HG03064 (cell line): ENCODE data around the gene ATRNL1.
"Not testable (repeated sequence)": the region's sequence is repeated elsewhere in the genome, so short reads cannot be mapped to it uniquely, and the experiment has no call there.

Experiments used
- ATAC-seq: cut with Tn5 transposase; IDR thresholded peaks from one replicate; pipeline ENCODE4 v1.9.1; 2021; ENCODE audit warnings: low read depth; ENCODE audit not compliant: unreplicated experiment

The ATRNL1 gene

DNA sequence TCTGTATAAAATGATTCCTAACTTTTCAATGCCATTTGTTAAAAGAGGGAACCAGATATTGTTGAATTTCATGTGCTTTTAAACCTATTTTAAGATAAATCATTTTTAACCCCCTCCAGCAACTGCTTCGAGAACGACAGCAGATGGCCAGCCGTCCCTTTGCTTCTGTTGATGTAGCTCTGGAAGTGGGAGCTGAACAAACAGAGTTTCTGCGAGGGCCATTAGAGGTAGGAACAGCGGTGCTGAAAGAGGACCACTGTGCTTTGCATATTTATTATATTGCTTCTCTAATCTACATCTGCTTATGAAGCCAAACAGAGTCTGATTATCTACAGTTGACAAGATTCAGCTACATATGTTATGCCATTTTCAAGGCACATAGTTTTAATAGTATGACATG is 634.0 kb downstream of the ATRNL1 start:
- no peak for ATAC-seq

DNA sequence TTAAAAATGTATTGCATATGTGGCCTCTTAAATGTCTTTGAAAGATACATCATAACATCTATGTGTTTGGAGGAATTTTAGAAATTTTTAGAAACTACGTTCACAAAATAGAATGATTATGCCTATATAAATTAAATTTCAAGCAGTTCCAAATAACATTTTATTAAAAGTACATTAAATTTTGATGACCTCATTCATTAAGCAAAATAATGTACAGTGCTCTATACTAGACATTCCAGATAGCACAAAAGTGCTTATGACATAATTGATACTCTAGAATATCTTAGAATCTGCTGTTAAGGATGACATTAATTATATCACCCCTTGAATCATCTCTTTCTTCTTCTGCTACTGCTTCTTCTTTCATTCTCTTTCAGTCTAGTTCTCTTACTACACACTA is 650.9 kb downstream of the ATRNL1 start:
- no peak for ATAC-seq

DNA sequence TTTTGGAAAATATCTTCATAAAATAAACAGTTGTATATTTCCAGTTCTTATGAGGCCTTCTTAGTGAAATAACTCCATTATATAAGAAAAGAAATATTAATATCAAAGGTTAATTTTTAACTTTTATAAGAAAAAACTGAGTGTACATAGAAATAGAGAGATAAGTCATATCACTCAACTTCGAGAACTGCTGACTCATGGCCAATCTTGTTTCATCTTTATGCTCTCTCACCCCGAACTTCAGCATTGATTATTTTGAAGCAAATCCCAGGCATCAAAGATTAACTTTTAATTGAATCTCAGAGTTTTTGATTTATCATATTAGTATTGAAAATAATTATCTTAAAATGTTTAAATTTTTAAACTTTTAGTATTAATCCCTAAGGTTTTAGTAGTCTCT is 652.8 kb downstream of the ATRNL1 start:
- no peak for ATAC-seq

DNA sequence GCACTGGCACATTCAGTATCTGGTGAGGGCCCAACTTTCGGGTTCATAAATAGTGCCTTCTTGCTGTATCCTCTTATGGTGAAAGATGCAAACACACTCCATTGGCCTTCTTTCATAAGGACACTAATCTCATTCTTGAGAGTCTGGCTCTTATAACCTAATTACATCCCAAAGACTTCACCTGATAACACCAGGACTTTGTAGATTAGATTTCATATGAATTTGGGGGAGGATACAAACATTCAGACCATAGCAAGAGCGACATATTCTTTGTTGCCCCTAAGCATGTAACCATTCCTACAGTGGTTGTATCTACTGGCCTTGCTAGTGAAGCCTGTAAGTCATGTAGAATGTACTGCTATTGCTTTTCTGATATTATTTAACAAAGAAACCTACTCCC is 654.6 kb downstream of the ATRNL1 start:
- no peak for ATAC-seq

DNA sequence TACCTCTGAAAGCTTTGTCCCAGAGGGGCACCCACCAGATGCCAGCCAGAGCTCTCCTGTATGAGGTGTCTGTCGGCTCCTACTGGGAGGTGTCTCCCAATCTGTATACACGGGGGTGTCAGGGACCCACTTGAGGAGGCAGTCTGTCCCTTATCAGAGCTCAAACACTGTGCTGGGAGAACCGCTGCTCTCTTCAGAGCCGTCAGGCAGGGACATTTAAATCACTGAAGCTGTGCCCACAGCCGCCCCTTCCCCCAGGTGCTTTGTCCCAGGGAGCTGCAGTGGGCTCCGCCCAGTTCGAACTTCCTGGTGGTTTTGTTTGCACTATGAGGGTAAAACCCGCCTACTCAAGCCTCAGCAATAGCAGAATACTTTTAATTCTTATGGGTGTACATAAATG is 665.3 kb downstream of the ATRNL1 start:
- not testable (repeated sequence) for ATAC-seq

DNA sequence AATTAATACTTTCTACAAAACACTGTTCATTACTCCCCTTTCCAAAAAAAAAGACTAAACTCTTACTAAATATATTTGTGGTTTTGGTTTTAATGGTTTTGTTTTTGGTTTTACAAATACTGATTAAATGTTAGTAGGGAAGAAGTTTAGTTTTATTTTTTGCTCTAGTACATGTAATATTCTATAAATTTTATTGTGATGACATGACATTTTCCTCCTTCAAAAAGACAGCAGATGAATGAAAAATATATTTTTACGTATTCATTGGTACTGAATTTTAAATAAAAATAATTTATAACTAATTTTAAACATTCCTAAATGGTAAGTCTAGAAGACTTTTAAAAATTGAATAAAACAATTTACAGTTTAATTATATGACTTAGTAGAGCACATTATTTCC is 667.0 kb downstream of the ATRNL1 start:
- ATAC-seq: no peak

DNA sequence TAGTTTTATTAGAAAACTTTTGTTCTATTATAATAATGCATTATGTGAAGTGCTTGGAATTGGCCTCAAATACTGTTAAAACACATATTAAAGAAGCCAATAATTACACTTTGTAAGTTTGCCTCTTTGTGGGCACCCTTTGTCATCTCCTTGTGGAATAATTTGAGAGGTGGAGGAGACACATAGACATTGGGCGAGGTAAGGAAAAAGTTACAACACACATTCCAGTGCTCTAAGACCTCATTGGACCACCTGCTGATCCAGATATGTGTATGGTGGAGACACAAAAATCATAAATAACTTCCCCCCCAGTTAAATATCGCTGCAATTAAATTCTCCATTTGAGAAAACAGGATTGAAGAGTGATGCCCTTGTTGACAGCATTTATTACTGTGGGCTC is 668.0 kb downstream of the ATRNL1 start:
- no peak for ATAC-seq

DNA sequence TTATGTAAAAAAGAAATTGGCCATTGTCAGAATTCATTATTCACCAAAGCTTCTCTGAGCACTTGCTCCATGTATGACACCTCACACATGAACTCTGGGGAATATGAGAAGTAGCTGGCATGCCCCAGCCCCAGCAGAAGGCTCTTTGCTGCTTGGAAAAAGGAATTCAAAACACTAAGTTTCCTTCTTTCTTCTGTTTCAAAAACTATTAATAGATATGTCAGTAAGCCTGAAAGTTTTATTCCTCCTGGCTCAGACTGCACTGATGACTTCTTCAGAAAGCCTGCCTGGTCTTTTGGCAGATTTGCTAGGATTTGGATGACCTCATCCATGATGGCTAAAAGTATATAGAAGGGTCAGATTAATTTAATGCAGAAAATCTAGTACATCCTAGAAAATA is 668.9 kb downstream of the ATRNL1 start:
- ATAC-seq: no peak

DNA sequence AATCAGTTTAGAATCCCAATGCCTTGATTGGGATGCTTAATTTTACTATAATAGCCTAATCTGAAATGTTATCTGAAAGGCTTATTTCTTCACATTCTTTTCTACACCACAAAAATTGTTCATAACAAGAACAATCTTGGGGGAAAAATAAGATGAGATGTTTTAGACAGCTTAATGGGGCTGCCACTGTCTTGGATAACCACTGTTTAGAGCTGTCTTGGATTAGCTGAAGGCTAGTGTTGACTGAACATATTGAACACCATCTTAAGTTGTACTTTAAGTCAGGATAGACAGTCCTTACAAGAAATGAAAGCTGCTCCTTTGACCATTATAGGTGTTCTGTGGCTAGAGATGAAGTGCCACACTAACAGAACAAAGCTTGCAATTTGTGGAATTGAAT is 678.6 kb downstream of the ATRNL1 start:
- no peak for ATAC-seq

DNA sequence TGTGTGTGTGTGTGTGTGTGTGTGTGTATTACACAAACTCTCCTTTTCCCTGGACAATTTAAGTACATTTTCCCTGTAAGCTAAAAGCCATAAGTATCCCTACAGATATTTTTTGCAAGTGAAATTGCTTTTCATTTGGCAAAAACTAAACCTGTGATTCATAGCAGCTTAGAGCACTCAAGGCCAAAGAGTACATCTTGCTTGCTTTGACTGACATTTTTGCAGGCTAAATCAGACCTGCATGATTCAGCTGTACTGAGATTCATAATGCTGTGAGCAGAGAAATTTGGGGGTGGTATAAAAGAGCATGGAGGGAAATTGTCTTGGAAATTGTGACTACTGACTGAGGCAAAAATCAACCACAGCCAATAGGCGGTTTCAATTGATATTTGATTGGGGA is 679.4 kb downstream of the ATRNL1 start:
- no peak for ATAC-seq

DNA sequence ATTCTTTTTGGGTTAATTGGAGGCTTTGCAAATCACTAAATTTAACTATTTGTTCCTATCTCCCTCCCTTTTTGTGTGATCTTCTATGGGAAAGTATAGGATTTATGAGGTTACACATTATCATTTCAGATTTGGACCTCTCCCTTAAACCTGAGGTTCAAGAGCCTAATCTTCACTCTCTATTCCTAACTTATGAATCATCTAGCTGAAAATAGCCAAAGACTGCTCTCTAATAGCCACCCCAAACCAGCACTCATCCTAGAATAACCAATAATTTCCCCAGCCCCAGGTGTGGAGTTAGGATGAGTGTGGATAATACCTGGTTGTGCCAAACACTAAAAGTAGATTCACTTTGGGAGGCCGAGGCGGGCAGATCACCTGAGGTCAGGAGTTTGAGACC is 680.7 kb downstream of the ATRNL1 start:
- no peak for ATAC-seq

DNA sequence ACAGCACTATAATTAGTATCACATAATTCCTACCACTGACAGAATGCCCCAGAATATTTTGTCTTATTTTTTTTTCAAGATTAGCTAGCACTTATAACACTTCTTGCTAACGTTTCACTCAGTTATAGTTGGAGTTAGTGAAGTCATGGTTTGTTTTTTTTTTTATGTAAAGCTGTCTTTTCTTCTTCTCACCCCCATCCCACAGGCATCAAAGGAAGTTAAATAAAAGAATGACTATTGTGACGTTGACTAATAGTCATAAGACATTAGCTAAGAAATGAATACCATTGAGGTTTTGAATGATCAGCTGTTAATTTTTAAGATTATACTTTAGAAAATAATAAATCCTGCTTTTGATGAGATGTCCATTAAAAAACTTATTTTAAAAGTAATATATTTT is 681.6 kb downstream of the ATRNL1 start:
- ATAC-seq: no peak

DNA sequence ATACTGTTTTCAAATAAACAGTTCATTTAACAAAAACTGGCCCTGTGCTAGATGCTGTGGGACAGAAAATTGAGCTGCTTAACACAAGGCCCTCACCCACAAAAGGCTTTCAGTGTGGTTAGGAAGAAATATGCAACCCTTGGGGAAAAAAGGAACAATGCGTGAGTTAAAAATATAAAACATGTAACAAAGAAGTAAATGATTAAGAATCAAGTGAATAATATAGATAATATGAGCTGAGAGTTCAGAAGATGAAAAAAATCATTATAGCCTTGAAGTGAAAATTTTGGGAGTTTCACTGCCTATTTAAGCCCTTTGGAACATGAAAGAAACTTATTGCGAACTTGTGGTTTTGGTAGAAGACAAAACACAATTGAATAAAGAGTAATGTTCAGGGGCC is 684.5 kb downstream of the ATRNL1 start:
- no peak for ATAC-seq

DNA sequence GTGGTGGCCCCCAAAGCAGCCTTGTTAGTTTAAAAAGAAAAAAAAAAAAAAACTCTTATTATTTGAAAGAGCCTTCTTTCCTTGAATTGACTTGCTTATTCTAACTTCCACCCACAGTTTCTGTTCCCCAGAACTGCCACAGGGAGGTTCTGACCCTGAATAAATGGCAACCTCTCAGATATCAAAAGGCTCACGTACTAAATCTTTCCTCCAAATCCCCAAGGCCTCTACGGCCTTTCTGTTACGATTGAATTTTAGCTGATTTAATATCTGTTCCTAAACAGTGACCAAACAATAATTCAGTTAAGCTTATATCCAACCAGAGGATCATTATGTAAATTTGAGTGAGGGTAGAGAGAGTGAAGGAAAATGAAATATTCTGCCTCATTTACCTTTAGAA is 697.1 kb downstream of the ATRNL1 start:
- ATAC-seq: no peak

DNA sequence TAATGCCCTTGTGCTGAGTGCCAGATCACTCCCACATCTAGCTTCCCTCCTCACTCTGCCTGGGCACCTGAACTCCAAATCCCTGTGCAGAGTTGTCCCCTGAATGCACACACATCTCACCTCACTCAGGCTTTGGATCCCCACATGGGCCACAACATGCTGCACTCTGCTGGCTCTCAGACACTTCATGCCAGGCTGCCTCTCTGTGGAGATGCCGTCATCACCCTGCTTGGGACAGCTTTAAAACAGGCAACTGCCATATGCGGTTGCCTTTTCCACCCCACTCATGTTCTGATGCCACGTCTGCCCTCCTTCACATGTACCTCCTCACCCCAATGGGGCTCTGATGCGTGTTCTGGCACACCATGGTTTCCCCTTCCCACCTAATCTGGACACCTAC is 702.8 kb downstream of the ATRNL1 start:
- no peak for ATAC-seq

DNA sequence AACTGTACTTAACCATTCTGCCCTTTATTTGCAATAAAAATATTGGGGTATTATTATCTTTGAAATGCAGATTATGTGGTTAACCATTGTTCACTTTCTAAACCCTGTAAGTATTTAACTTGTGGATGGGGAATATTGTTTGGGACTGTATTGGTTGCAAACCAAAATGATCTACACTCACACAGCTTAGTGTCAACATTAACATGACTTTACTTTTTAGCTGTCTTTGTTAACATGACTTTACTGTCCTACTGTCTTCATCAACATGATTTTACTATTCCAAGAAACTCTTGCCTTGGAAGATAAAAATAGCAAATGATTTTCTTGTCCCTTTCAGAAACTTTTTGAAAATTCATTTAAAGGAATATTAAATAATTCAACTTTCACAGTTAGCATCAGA is 708.3 kb downstream of the ATRNL1 start:
- no peak for ATAC-seq

DNA sequence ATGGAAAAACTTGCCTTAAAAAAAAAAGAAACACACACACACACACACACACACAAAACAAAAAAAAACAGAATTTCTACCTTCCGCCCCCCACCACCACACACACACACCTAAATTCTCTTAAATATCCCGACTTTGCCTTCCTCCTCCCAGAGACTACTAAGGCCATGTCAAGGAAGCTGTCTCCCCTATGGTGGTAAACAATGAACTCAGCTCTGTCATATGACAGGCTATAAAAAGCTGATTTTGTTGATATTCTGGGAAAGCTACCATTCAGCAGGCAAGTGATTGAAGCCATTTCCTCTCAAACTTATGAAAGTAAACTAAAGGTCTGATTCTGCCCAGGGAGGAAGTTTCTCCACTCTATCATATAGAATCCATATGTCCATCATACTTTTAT is 708.8 kb downstream of the ATRNL1 start:
- no peak for ATAC-seq

DNA sequence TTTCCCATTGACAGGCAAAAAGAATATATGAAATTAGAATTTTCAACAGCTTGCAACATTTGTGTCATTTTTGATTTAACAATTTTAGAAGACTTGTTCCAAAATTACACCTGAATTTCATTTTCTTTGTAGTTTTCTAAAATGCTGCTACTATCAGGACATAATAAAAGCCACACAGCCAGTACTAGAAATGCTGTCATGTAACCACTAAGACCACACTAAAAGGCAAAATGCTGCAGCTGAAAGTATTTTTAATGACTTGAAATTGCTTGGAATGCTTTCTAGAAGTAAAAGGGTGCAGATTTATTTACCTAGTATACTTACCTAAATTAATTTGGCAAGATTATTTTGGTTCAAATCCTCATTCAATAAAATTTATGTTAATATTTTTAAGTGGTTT is 709.7 kb downstream of the ATRNL1 start:
- ATAC-seq: no peak

DNA sequence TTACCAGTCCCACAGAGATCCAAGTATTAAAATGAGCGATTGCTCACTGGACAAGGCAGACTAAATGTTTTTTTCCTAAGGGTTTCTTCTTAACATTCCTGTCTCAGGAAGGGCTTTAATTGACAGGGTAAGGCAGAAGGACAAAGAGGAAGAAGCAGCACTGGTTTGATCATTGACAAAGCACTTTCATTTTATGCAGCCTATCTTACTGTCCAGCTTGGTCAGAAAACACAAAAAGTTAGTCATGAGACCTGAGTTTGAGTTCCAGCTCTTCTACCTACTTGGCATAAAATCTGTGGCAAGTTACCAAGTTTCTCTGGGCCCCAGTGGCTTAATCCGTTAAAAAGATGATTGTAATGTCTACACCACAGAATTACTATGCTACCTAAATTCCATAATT is 721.4 kb downstream of the ATRNL1 start:
- ATAC-seq: no peak

DNA sequence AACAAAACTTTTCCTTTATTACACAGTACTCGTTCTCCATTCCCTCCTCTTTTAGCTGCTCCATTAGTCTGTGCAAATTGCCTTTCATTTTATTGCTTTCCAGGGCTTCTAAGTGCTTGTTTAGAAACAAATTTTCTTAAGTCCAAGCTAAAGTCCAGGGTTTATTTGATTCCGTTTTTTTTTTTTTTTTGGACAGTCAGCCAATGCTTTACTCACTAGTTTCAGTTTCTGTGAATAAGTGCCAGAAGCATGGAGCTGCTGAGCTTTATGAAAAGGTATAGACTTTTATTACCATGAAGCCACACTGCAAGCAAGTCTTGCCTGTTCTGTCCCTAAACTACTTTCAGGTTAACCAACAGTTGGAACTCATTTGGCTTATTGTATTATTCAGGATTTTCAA is 724.8 kb downstream of the ATRNL1 start:
- no peak for ATAC-seq

DNA sequence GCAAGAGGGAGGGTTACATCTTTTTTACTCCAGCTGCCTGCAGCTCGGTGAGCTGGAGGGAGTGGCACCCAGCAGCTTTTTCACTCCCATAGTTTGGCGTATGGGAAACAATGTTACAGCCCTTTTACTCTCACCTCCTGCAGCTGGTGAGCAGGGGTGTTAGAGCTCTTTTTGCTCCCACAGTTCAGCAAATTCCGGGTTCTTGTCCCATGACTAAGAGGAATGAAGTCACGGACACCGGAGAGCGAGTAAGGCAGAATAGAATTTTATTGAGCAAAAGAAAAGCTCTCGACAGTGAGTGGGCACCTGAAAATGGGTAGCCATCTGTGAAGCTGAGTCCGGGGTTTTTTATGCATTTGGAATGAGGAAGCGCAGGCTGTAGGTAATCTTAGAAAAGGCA is 733.2 kb downstream of the ATRNL1 start:
- no peak for ATAC-seq

DNA sequence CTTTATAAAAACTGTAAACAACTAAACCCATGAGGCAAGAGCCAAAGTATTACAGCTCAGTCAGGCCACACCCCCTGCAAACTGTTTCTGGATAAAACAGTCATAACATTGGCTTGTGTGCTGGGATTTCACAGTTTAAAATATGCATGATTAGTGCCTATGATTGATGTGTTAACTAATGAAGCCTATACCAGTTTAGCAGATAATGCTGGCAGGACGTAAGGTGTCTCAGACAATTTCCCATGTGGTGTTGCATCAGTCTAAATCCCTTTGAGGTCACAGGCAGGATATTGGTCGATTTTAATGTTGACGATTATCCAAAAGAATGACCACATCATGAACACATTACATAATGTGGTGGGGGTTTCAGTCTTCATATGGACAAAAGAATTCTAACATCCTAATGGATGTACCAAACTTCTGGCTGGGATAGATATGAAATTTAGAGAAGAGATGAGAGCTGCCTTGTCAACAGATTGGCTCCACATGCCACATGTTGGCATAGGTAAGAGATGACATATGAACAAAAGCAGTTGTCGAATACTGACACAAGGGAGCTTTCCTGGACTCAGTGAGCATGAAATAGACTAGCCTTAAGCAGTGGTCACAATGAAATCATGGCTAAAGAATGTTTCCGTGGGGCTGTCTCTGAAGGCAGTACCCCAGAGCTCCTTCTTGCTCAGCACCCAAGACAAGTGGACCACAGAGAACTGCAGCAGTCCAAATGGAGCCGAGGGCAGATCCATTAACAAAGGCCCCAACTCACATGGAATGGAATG is 734.3 kb downstream of the ATRNL1 start:
- ATAC-seq: no peak

DNA sequence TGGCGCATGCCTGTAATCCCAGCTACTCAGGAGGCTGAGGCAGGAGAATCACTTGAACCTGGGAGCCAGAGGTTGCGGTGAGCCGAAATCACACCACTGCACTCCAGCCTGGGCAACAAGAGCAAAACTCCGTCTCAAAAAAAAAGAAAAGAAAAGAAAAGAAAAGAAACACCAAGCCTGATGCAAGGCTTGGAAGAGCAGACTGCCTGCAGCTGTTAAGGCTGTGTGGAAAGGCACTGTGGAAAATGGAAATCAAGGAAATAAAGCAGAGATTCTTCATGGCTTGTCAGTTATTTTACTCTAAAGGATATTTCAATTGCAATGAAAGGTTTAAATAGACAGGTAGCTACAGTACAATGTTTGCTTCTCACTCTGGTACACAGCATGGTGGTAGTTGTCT is 735.0 kb downstream of the ATRNL1 start:
- ATAC-seq: not testable (repeated sequence)
